IMR-90 (cell line): ENCODE results near the gene RGS3. TPM values are rescaled to one million over a fixed set of nuclear protein-coding genes. Genes with fewer than 3 reads are reported as not detected.

Experiments
- ATAC-seq: fragments of 200-7000 bp; cut with Tn5 transposase; 2 replicates; pipeline ENCODE4 v1.9.1; 2020; ENCODE audit warnings: low read depth, mild to moderate bottlenecking, moderate library complexity
- BruUV-seq: library from RNA; stranded (reverse); fragments of 400-500 nt; replicated peaks from 2 replicates; lab custom pipeline; 2021; lab: Mats Ljungman, UMichigan
- CTCF ChIA-PET: fragments of 300-600 bp; formaldehyde crosslinking; extraction: SDS; loops from one replicate; lab custom pipeline; 2021; ENCODE audit warnings: antibody characterized with exemption; lab: Yijun Ruan, JAX
- POLR2A ChIA-PET: fragments of 300-600 bp; sonication (Branson Sonifier 250); formaldehyde crosslinking; loops from one replicate; lab custom pipeline; 2022; ENCODE audit warnings: antibody characterized with exemption; ENCODE audit not compliant: unreplicated experiment; lab: Charles Lee
- DNase-seq: peaks from one replicate; pipeline ENCODE4 v3.0.0; 2013
- H2AFZ ChIP-seq: replicated peaks from 2 replicates; pipeline ENCODE3; 2013; ENCODE audit warnings: low read length, mild to moderate bottlenecking; ENCODE audit not compliant: poor library complexity
- H2AK5ac ChIP-seq: 2 replicates; pipeline ENCODE4 v1.6.1; 2013; ENCODE audit warnings: low read depth, low read length, inconsistent platforms
- H2AK9ac ChIP-seq: replicated peaks from 2 replicates; pipeline ENCODE3; 2013; ENCODE audit warnings: mild to moderate bottlenecking, low read depth, low read length, moderate library complexity; ENCODE audit not compliant: poor library complexity
- H2BK120ac ChIP-seq: 2 replicates; pipeline ENCODE4 v1.6.1; 2013; ENCODE audit warnings: low read depth, low read length, inconsistent platforms
- H2BK15ac ChIP-seq: 3 replicates; pipeline ENCODE4 v1.6.1; 2013; ENCODE audit warnings: low read depth, low read length, inconsistent platforms
- H2BK20ac ChIP-seq: 2 replicates; pipeline ENCODE4 v1.6.1; 2013; ENCODE audit warnings: low read depth, mild to moderate bottlenecking, inconsistent platforms, low read length, moderate library complexity
- H2BK5ac ChIP-seq: 2 replicates; pipeline ENCODE4 v1.6.1; 2013; ENCODE audit warnings: mild to moderate bottlenecking, low read depth, low read length, inconsistent platforms; ENCODE audit not compliant: poor library complexity, severe bottlenecking
- H3K14ac ChIP-seq: replicated peaks from 2 replicates; pipeline ENCODE4 v1.6.1; 2013; ENCODE audit warnings: low read depth, low read length, inconsistent platforms
- H3K18ac ChIP-seq: 2 replicates; pipeline ENCODE4 v1.6.1; 2013; ENCODE audit warnings: low read depth, low read length, control low read depth
- H3K23ac ChIP-seq: 2 replicates; pipeline ENCODE4 v1.6.1; 2013; ENCODE audit warnings: low read depth, low read length, inconsistent platforms
- H3K27ac ChIP-seq: 2 replicates; pipeline ENCODE4 v1.5.1; 2013; ENCODE audit warnings: mild to moderate bottlenecking, control low read depth, low read length; ENCODE audit not compliant: insufficient read depth
- H3K27me3 ChIP-seq: 2 replicates; pipeline ENCODE4 v1.6.1; 2013; ENCODE audit warnings: low read length; ENCODE audit not compliant: control insufficient read depth, insufficient read depth
- H3K36me3 ChIP-seq: 2 replicates; pipeline ENCODE4 v1.6.1; 2013; ENCODE audit warnings: low read length, mixed read lengths; ENCODE audit not compliant: control insufficient read depth, insufficient read depth
- H3K4ac ChIP-seq: 2 replicates; pipeline ENCODE4 v1.6.1; 2013; ENCODE audit warnings: low read depth, low read length, inconsistent platforms
- H3K4me1 ChIP-seq: 2 replicates; pipeline ENCODE4 v1.6.1; 2013; ENCODE audit warnings: low read length, mixed read lengths; ENCODE audit not compliant: control insufficient read depth, insufficient read depth
- H3K4me2 ChIP-seq: 2 replicates; pipeline ENCODE4 v1.6.1; 2013; ENCODE audit warnings: low read depth, mild to moderate bottlenecking, control low read depth, low read length, moderate library complexity
- H3K4me3 ChIP-seq: 2 replicates; pipeline ENCODE4 v1.5.1; 2013; ENCODE audit warnings: low read depth, mild to moderate bottlenecking, control low read depth, low read length, moderate library complexity; ENCODE audit not compliant: insufficient read depth
- H3K56ac ChIP-seq: 2 replicates; pipeline ENCODE4 v1.6.1; 2013; ENCODE audit warnings: low read length, inconsistent platforms; ENCODE audit not compliant: insufficient read depth; ENCODE audit errors: extremely low read depth
- H3K79me1 ChIP-seq, 2 experiments: 2 replicates each; pipeline ENCODE4 v1.6.1; 2013; ENCODE audit warnings: low read length in 2 of 2, inconsistent platforms in 1 of 2, low read depth in 1 of 2
- H3K9ac ChIP-seq: 2 replicates; pipeline ENCODE4 v1.6.1; 2013; ENCODE audit warnings: low read depth, low read length, control low read depth
- H3K9me1 ChIP-seq: 2 replicates; pipeline ENCODE4 v1.6.1; 2013; ENCODE audit warnings: low read length, inconsistent platforms; ENCODE audit not compliant: insufficient read depth
- H3K9me3 ChIP-seq: 2 replicates; pipeline ENCODE4 v1.6.1; 2013; ENCODE audit warnings: low read length; ENCODE audit not compliant: control insufficient read depth, insufficient read depth
- H4K20me1 ChIP-seq: 2 replicates; pipeline ENCODE4 v1.6.1; 2013; ENCODE audit warnings: low read length, inconsistent platforms; ENCODE audit not compliant: insufficient read depth
- H4K5ac ChIP-seq: 2 replicates; pipeline ENCODE4 v1.6.1; 2013; ENCODE audit warnings: mild to moderate bottlenecking, low read depth, low read length, control low read depth
- H4K8ac ChIP-seq, 2 experiments: 2 replicates each; pipeline ENCODE4 v1.6.1; 2013; ENCODE audit warnings: low read depth in 2 of 2, low read length in 2 of 2, control low read depth in 1 of 2, inconsistent platforms in 1 of 2
- H4K91ac ChIP-seq: 2 replicates; pipeline ENCODE4 v1.6.1; 2013; ENCODE audit warnings: low read depth, low read length, inconsistent platforms; ENCODE audit not compliant: insufficient read depth
- BHLHE40 ChIP-seq: fragments of 150-350 bp; IDR thresholded peaks from 2 replicates; pipeline ENCODE4 v1.6.1; 2016; ENCODE audit warnings: mild to moderate bottlenecking, low read depth, low read length
- CEBPB ChIP-seq: IDR thresholded peaks from 2 replicates; pipeline ENCODE4 v1.6.1; 2012; ENCODE audit warnings: low read depth, low read length, improper control_type of control experiment
- CHD1 ChIP-seq: IDR thresholded peaks from 2 replicates; pipeline ENCODE4 v1.6.1; 2012; ENCODE audit warnings: low read depth, low read length, improper control_type of control experiment
- FOS ChIP-seq: fragments of 150-350 bp; IDR thresholded peaks from 2 replicates; pipeline ENCODE4 v1.6.1; 2016; ENCODE audit warnings: low read depth, low read length
- MAFK ChIP-seq: IDR thresholded peaks from 2 replicates; pipeline ENCODE4 v1.6.1; 2012; ENCODE audit warnings: low read depth, low read length, improper control_type of control experiment
- MAZ ChIP-seq: IDR thresholded peaks from 2 replicates; pipeline ENCODE4 v1.6.1; 2012; ENCODE audit warnings: low read depth, mild to moderate bottlenecking, low read length, improper control_type of control experiment, moderate library complexity, borderline replicate concordance
- MXI1 ChIP-seq: IDR thresholded peaks from 2 replicates; pipeline ENCODE4 v1.6.1; 2012; ENCODE audit warnings: low read depth, mild to moderate bottlenecking, low read length, moderate library complexity, borderline replicate concordance
- NFE2L2 ChIP-seq: fragments of 150-350 bp; IDR thresholded peaks from 2 replicates; pipeline ENCODE4 v1.6.1; 2016; ENCODE audit warnings: low read depth, mild to moderate bottlenecking, low read length
- POLR2A ChIP-seq: IDR thresholded peaks from 2 replicates; pipeline ENCODE4 v1.6.1; 2012; ENCODE audit warnings: mild to moderate bottlenecking, low read depth, low read length
- RAD21 ChIP-seq: IDR thresholded peaks from 2 replicates; pipeline ENCODE4 v1.6.1; 2012; ENCODE audit warnings: low read length, improper control_type of control experiment
- RCOR1 ChIP-seq: IDR thresholded peaks from 2 replicates; pipeline ENCODE4 v1.6.1; 2012; ENCODE audit warnings: mild to moderate bottlenecking, low read length, improper control_type of control experiment; ENCODE audit not compliant: insufficient replicate concordance
- SMC3 ChIP-seq: fragments of 150-350 bp; IDR thresholded peaks from 2 replicates; pipeline ENCODE4 v1.6.1; 2016; ENCODE audit warnings: low read depth, mild to moderate bottlenecking, antibody characterized with exemption, low read length, moderate library complexity
- WGBS, 2 experiments: methylation state at CpG; one replicate each; pipeline versions ENCODE4 v1.1.5 to v1.1.7; 2013; ENCODE audit warnings: missing lambda C conversion rate in 2 of 2; ENCODE audit not compliant: insufficient read length in 1 of 2; ENCODE audit errors: extremely low coverage in 2 of 2; 5-methylcytosine and 5-hydroxymethylcytosine counted together
- dilution Hi-C: fragments of 300-500 bp; cut with HindIII; formaldehyde crosslinking; loops from one replicate; pipeline ENCODE4 v1.14.3; 2018; ENCODE audit warnings: low sequenced_read_pairs; ENCODE audit not compliant: unreplicated experiment
- in situ Hi-C: fragments of 300-500 bp; cut with MboI; formaldehyde crosslinking; loops from 3 replicates; pipeline ENCODE4 v1.14.3; 2019; ENCODE audit warnings: low sequenced_read_pairs, inconsistent platforms, mixed read lengths
- intact Hi-C: fragments of 100-400 bp; cut with micrococcal nuclease; formaldehyde crosslinking; loops from 2 replicates; pipeline ENCODE4 v1.10.0; 2022
- polyA plus RNA-seq, 3 experiments: library from polyadenylated mRNA; depleted of rRNA; stranded (reverse); fragments of >200 nt; gene quantifications; 2 replicates each; pipeline ENCODE4 v1.2.3, GENCODE V29; 2012; ENCODE audit warnings: low replicate concordance in 1 of 3
- total RNA-seq: library from RNA; depleted of rRNA; stranded (reverse); fragments of >200 nt; gene quantifications from 2 replicates; pipeline ENCODE4 v1.2.3, GENCODE V29; 2012
- TF ChIP-seq, protein P1 (sequence below): fragments of 150-350 bp; IDR thresholded peaks from 2 replicates; pipeline ENCODE4 v1.6.1; 2017; ENCODE audit warnings: mild to moderate bottlenecking, antibody characterized with exemption, low read length, low read depth

RGS3 gene
- total and polyA plus RNA-seq, 2 of the 4 experiments (the other 2 are of a cell fraction) = 51.8 to 65.6 TPM

DNA sequence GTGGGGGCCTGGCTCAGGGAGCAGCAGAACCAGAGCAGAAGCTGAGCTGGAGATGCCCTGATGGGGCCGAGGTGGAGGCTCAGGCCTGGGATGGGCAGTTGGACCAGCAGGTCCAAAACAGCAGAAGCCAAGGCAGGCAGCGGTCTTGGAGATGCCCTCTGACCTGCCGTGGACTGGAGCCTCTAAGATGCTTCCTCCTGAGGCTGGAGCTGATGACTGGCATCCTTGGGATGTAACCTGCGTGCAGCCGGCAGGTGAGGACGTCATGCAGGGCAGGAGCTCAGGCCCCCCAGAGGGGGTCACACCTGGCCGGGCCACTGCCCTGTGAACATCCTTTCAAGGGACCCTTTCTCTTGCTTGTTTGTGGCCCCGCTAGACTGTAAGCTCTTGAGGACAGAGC, 162.0 kb downstream of the RGS3 start:
- no peak for DNase-seq
- ATAC-seq = no peak
- H3K36me3 ChIP-seq = no peaks in the 10 kb centered on the region
- H2BK20ac ChIP-seq = peak overlapping the region; percentile 79; the same call in 1 of the 2 replicates
- WGBS, 2 experiments = 91% methylated on average over 6 of the region's 8 CpGs; no CpG with 5 or more reads in 1 of the 2 experiments
- no peaks in the 10 kb centered on the region for H3K27me3 ChIP-seq
- H2BK5ac ChIP-seq = no peak overlapping the region
- H3K4me3 ChIP-seq = no peak overlapping the region
- H2AK5ac ChIP-seq = peak overlapping the region; percentile 85; the same call in 1 of the 2 replicates
- peak overlapping the region; percentile 49; the same call in 1 of the 2 replicates for H3K4ac ChIP-seq
- no peaks in the 10 kb centered on the region for H3K79me1 ChIP-seq
- POLR2A ChIA-PET = no interaction called here
- H3K4me2 ChIP-seq = no peak overlapping the region
- no peak overlapping the region for H3K23ac ChIP-seq
- peak overlapping the region; percentile 17 for H2AK9ac ChIP-seq
- H3K4me1 ChIP-seq = peaks cover 23% of the 10 kb centered on the region
- H4K8ac ChIP-seq = peak overlapping the region in 1 of 2 experiments; percentile 84; a peak in 1 of 4 replicates
- dilution Hi-C loops (no loop called here), in situ Hi-C loops (no loop called here), intact Hi-C loops (no loop called here)
- no peak overlapping the region for H3K27ac ChIP-seq
- H4K91ac ChIP-seq = no peak overlapping the region; the same call in 1 of the 2 replicates
- BruUV-seq = no TSS peak
- no peak overlapping the region for H3K18ac ChIP-seq
- H3K9me1 ChIP-seq = peaks cover 18% of the 10 kb centered on the region
- no peak overlapping the region; the same call in 2 of the 3 replicates for H2BK15ac ChIP-seq
- H2AFZ ChIP-seq = no peak overlapping the region
- no peak overlapping the region; the same call in 1 of the 2 replicates for H4K5ac ChIP-seq
- H4K20me1 ChIP-seq = no peaks in the 10 kb centered on the region
- H3K14ac ChIP-seq = peak overlapping the region; percentile 82; the same call in 1 of the 2 replicates
- TF ChIP-seq FOS = no peak
- TF ChIP-seq, protein P1, sequence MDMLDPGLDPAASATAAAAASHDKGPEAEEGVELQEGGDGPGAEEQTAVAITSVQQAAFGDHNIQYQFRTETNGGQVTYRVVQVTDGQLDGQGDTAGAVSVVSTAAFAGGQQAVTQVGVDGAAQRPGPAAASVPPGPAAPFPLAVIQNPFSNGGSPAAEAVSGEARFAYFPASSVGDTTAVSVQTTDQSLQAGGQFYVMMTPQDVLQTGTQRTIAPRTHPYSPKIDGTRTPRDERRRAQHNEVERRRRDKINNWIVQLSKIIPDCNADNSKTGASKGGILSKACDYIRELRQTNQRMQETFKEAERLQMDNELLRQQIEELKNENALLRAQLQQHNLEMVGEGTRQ = no peak
- TF ChIP-seq MAFK = no peak
- TF ChIP-seq BHLHE40 = no peak
- TF ChIP-seq RCOR1 = no peak
- no peak for TF ChIP-seq POLR2A
- TF ChIP-seq MAZ = no peak
- no peak for TF ChIP-seq NFE2L2
- TF ChIP-seq SMC3 = no peak
- TF ChIP-seq CEBPB = no peak
- TF ChIP-seq RAD21 = no peak
- no peak for TF ChIP-seq MXI1
- no peak for TF ChIP-seq CHD1
- no peak overlapping the region for H3K56ac ChIP-seq
- H3K9me3 ChIP-seq = no peaks in the 10 kb centered on the region
- CTCF ChIA-PET = no interaction called here
- no peak overlapping the region for H3K9ac ChIP-seq
- peak overlapping the region; percentile 91; the same call in 1 of the 2 replicates for H2BK120ac ChIP-seq
